ENCODE results near the gene EFNA1. TPM values are rescaled to one million over a fixed set of nuclear protein-coding genes. Genes with fewer than 3 reads are reported as not detected.

EFNA1 gene
- total RNA-seq, 1 experiment from 2014 or later = 49.9 TPM

DNA sequence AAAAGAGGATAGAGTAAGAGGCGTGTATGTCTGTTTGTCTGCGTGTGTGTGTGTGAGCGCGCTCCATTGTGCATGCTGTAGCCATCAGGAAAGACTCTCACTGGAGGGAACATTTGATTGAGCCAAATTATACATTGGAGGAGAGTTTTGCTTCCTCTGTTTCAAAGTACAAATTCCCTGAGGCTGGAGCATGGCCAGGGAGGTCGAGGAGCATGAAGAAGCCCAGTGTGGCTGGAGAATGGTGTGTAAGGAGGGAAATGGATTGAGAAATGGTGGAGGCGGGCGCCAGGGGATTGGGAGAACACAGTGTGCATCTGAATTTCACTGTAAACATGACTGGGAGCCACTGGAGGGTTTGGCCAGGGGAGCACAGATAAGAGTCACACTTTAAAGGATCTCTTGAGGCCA is 22.1 kb upstream of the EFNA1 start:
- DNase-seq = no peak
- BruUV-seq (replicated peaks) = no TSS peak

DNA sequence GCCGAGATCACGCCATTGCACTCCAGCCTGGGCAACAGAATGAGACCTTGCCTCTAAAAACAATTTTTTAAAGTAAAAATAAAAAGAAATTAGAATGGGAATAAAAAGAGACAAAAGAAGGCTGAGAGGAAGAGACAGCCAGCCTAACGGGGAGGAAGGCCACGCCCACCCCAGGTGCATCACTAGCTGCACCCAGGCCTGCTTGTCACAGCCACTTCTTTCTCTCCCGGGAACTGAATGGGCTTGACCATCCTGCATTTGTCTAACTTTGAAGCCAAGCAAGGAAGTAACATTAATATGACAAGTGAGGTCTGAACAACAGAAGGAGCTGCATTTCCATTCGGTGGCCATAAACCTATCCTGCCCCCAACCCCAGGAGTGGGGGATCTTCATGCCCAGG is 20.8 kb upstream of the EFNA1 start:
- CTCF ChIA-PET = no interaction called here
- BruUV-seq (replicated peaks) = no TSS peak

More for the DNA sequence above, 22.1 kb upstream of the EFNA1 start:
- intact Hi-C loops (cut with micrococcal nuclease) = no loop called here
- no peak overlapping the region for H2AFZ ChIP-seq (ENCODE audit: low read length)
- no peak for ATAC-seq
- H3K9me2 ChIP-seq (replicated peaks; ENCODE audit: low read length) = no peaks in the 10 kb centered on the region
- TF ChIP-seq EZH2phosphoT487 (IDR thresholded peaks at IDR 0.05; ENCODE audit: borderline replicate concordance, low read length) (no peak), EZH2 (IDR thresholded peaks at IDR 0.05; ENCODE audit: low read length, unreplicated experiment) (no peak)
- TF ChIP-seq, protein P1, sequence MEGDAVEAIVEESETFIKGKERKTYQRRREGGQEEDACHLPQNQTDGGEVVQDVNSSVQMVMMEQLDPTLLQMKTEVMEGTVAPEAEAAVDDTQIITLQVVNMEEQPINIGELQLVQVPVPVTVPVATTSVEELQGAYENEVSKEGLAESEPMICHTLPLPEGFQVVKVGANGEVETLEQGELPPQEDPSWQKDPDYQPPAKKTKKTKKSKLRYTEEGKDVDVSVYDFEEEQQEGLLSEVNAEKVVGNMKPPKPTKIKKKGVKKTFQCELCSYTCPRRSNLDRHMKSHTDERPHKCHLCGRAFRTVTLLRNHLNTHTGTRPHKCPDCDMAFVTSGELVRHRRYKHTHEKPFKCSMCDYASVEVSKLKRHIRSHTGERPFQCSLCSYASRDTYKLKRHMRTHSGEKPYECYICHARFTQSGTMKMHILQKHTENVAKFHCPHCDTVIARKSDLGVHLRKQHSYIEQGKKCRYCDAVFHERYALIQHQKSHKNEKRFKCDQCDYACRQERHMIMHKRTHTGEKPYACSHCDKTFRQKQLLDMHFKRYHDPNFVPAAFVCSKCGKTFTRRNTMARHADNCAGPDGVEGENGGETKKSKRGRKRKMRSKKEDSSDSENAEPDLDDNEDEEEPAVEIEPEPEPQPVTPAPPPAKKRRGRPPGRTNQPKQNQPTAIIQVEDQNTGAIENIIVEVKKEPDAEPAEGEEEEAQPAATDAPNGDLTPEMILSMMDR (conservative IDR thresholded peaks at IDR 0.05; ENCODE audit: low read depth, low read length) = no peak
- H4K20me1 ChIP-seq (ENCODE audit: low read length) = no peaks in the 10 kb centered on the region
- no peaks in the 10 kb centered on the region for H3K9me3 ChIP-seq (ENCODE audit: low read length)
- no peak overlapping the region for H3K4me3 ChIP-seq (ENCODE audit: low read length)
- CTCF ChIA-PET = no interaction called here
- POLR2A ChIA-PET (ENCODE audit: unreplicated experiment) = no interaction called here
- H3K79me2 ChIP-seq (ENCODE audit: low read length) = no peaks in the 10 kb centered on the region
- no peaks in the 10 kb centered on the region for H3K36me3 ChIP-seq (ENCODE audit: low read depth, low read length)
- no peaks in the 10 kb centered on the region for H3K27me3 ChIP-seq (ENCODE audit: low read length)
- no peaks in the 10 kb centered on the region for H3K4me1 ChIP-seq (ENCODE audit: insufficient read depth, low read length)
- H3K27ac ChIP-seq (ENCODE audit: low read length) = no peak overlapping the region
- no peaks in the 10 kb centered on the region for H3F3A ChIP-seq (ENCODE audit: low read length, unreplicated experiment)
- H3K4me2 ChIP-seq (ENCODE audit: low read length) = no peak overlapping the region
- no peak overlapping the region for H3K9ac ChIP-seq (ENCODE audit: low read length)

More for the DNA sequence above, 20.8 kb upstream of the EFNA1 start:
- no peak overlapping the region for H3K4me3 ChIP-seq (ENCODE audit: low read length)
- no peak overlapping the region for H3K9ac ChIP-seq (ENCODE audit: low read length)
- intact Hi-C loops (cut with micrococcal nuclease) = no loop called here
- H3K27ac ChIP-seq (ENCODE audit: low read length) = no peak overlapping the region
- H3K27me3 ChIP-seq (ENCODE audit: low read length) = no peaks in the 10 kb centered on the region
- no peak for DNase-seq
- H4K20me1 ChIP-seq (ENCODE audit: low read length) = no peaks in the 10 kb centered on the region
- H3F3A ChIP-seq (ENCODE audit: low read length, unreplicated experiment) = no peaks in the 10 kb centered on the region
- H2AFZ ChIP-seq (ENCODE audit: low read length) = no peak overlapping the region
- H3K9me3 ChIP-seq (ENCODE audit: low read length) = no peaks in the 10 kb centered on the region
- no peak for ATAC-seq
- no peak overlapping the region for H3K4me2 ChIP-seq (ENCODE audit: low read length)
- H3K4me1 ChIP-seq (ENCODE audit: insufficient read depth, low read length) = no peaks in the 10 kb centered on the region
- TF ChIP-seq, protein P1 (conservative IDR thresholded peaks at IDR 0.05; ENCODE audit: low read depth, low read length) = no peak
- TF ChIP-seq EZH2phosphoT487 (IDR thresholded peaks at IDR 0.05; ENCODE audit: borderline replicate concordance, low read length) (no peak), EZH2 (IDR thresholded peaks at IDR 0.05; ENCODE audit: low read length, unreplicated experiment) (no peak)
- H3K79me2 ChIP-seq (ENCODE audit: low read length) = no peaks in the 10 kb centered on the region
- H3K9me2 ChIP-seq (replicated peaks; ENCODE audit: low read length) = no peaks in the 10 kb centered on the region
- POLR2A ChIA-PET (ENCODE audit: unreplicated experiment) = interaction anchor here (0.6 kb wide), 1 partner anchor 80 kb away, joined by 3 read pairs; no protein-coding TSS in a partner anchor
- no peaks in the 10 kb centered on the region for H3K36me3 ChIP-seq (ENCODE audit: low read depth, low read length)

Measured in PC-3 (cell line).